DOHH2 (cell line): ENCODE results near the gene CD3E.

ENCODE experiments used
- CTCF ChIP-seq: fragments of 200-600 bp; sonication (generic); IDR thresholded peaks from one replicate; pipeline ENCODE4 v1.5.1; 2014; ENCODE audit warnings: antibody characterized with exemption, mild to moderate bottlenecking, low read depth, low read length; ENCODE audit not compliant: poor library complexity, severe bottlenecking
- EZH2phosphoT487 ChIP-seq: fragments of 200-600 bp; sonication (generic); IDR thresholded peaks from 2 replicates; pipeline ENCODE4 v1.6.1; 2017; ENCODE audit warnings: borderline replicate concordance, mild to moderate bottlenecking, antibody characterized with exemption, low read length, moderate library complexity, mixed read lengths

GRCh38 chr11:118319337-118319707 is 14.8 kb downstream of the CD3E start:
- TF ChIP-seq CTCF (no peak), EZH2phosphoT487 (no peak)
